HEK293T (cell line): ENCODE measurements around the gene SENP3.
"Not testable (repeated sequence)": the region's sequence is repeated elsewhere in the genome, so short reads cannot be mapped to it uniquely, and the experiment has no call there.

Experiments used
- CTCF ChIA-PET: fragments of 350-600 bp; formaldehyde crosslinking; extraction: SDS; loops from one replicate; lab custom pipeline; 2021; ENCODE audit warnings: antibody characterized with exemption, inconsistent platforms; lab: Yijun Ruan, JAX
- POLR2A ChIA-PET: fragments of 350-600 bp; formaldehyde crosslinking; extraction: SDS; loops from one replicate; lab custom pipeline; 2020; ENCODE audit warnings: antibody characterized with exemption, inconsistent platforms; lab: Yijun Ruan, JAX
- DNase-seq: peaks from one replicate; pipeline ENCODE4 v3.0.0; 2012; ENCODE audit warnings: mixed read lengths; ENCODE audit errors: extremely low spot score
- ARNT ChIP-seq: fragments of 450-650 bp; IDR thresholded peaks from 2 replicates; pipeline ENCODE4 v1.6.1; 2017; ENCODE audit warnings: mild to moderate bottlenecking
- BHLHE40 ChIP-seq: fragments of 450-650 bp; IDR thresholded peaks from 2 replicates; pipeline ENCODE4 v1.6.1; 2016; ENCODE audit warnings: mild to moderate bottlenecking, moderate library complexity, borderline replicate concordance
- CTBP1 ChIP-seq: fragments of 450-650 bp; IDR thresholded peaks from 2 replicates; pipeline ENCODE4 v1.6.1; 2016; ENCODE audit warnings: borderline replicate concordance
- ELF4 ChIP-seq: fragments of 450-650 bp; IDR thresholded peaks from 2 replicates; pipeline ENCODE4 v1.6.1; 2017; ENCODE audit warnings: antibody characterized with exemption
- FOXA1 ChIP-seq: fragments of 450-650 bp; IDR thresholded peaks from 2 replicates; pipeline ENCODE4 v1.6.1; 2016; ENCODE audit warnings: mild to moderate bottlenecking
- FOXK2 ChIP-seq: fragments of 450-650 bp; IDR thresholded peaks from 2 replicates; pipeline ENCODE4 v1.6.1; 2016; ENCODE audit warnings: mild to moderate bottlenecking
- FOXM1 ChIP-seq: fragments of 450-650 bp; IDR thresholded peaks from 2 replicates; pipeline ENCODE4 v1.6.1; 2017; ENCODE audit warnings: mild to moderate bottlenecking, borderline replicate concordance
- HDGF ChIP-seq: fragments of 450-650 bp; IDR thresholded peaks from 2 replicates; pipeline ENCODE4 v1.6.1; 2017; ENCODE audit warnings: antibody characterized with exemption, borderline replicate concordance
- L3MBTL2 ChIP-seq: fragments of 450-650 bp; conservative IDR thresholded peaks from 2 replicates; pipeline ENCODE4 v1.6.1; 2016; ENCODE audit warnings: mild to moderate bottlenecking
- LEF1 ChIP-seq: fragments of 450-650 bp; IDR thresholded peaks from 2 replicates; pipeline ENCODE4 v1.6.1; 2017; ENCODE audit warnings: mild to moderate bottlenecking, borderline replicate concordance
- NFRKB ChIP-seq: fragments of 450-650 bp; IDR thresholded peaks from 2 replicates; pipeline ENCODE4 v1.6.1; 2016; ENCODE audit warnings: mild to moderate bottlenecking, moderate library complexity
- PKNOX1 ChIP-seq: fragments of 450-650 bp; IDR thresholded peaks from 2 replicates; pipeline ENCODE4 v1.6.1; 2016
- SP1 ChIP-seq: fragments of 450-650 bp; IDR thresholded peaks from 2 replicates; pipeline ENCODE4 v1.6.1; 2017
- SUZ12 ChIP-seq: fragments of 450-650 bp; IDR thresholded peaks from 2 replicates; pipeline ENCODE4 v1.6.1; 2016; ENCODE audit warnings: mild to moderate bottlenecking
- TARDBP ChIP-seq: fragments of 450-650 bp; IDR thresholded peaks from 2 replicates; pipeline ENCODE4 v1.6.1; 2016
- ZNF384 ChIP-seq: fragments of 450-650 bp; IDR thresholded peaks from 2 replicates; pipeline ENCODE4 v1.6.1; 2016

The SENP3 gene

GRCh38 chr17:7593296-7593695 is 31.6 kb downstream of the SENP3 start:
- ChIA-PET CTCF (no interaction called here), POLR2A (interaction anchor here (1.0 to 3.3 kb wide), 3 partner anchors 8 to 93 kb away, joined by 3 to 21 read pairs (median 4); partner anchors contain the start of gene MPDU1)
- TF ChIP-seq FOXK2: no peak
- no peak for TF ChIP-seq SP1
- TF ChIP-seq NFRKB: no peak
- TF ChIP-seq FOXM1: no peak
- no peak for TF ChIP-seq FOXA1
- DNase-seq: no peak

GRCh38 chr17:7597561-7597960 is 35.8 kb downstream of the SENP3 start:
- DNase-seq, CTCF ChIA-PET: not testable (repeated sequence)
- POLR2A ChIA-PET: interaction anchor here (1.3 kb wide), 1 partner anchor 14 kb away, joined by 3 read pairs; the partner anchor contains the start of gene MPDU1

- DNase-seq: no peak
- TF ChIP-seq PKNOX1 (no peak), HDGF (no peak), SP1 (no peak), BHLHE40 (no peak), L3MBTL2 (no peak), SUZ12 (no peak), CTBP1 (no peak), ELF4 (no peak), TARDBP (no peak), FOXM1 (no peak), ARNT (no peak), FOXA1 (no peak), FOXK2 (no peak), ZNF384 (no peak), NFRKB (no peak), LEF1 (no peak)
- CTCF ChIA-PET: no interaction called here
- POLR2A ChIA-PET: no interaction called here
Observed at GRCh38 chr17:7606280-7606679, 44.6 kb downstream of the SENP3 start.

GRCh38 chr17:7610641-7611040 is 48.9 kb downstream of the SENP3 start:
- CTCF ChIA-PET: no interaction called here
- DNase-seq: no peak
- POLR2A ChIA-PET: no interaction called here
- TF ChIP-seq BHLHE40 (no peak), L3MBTL2 (no peak), ZNF384 (no peak), SP1 (no peak), ELF4 (no peak), FOXK2 (no peak), CTBP1 (no peak), FOXM1 (no peak), NFRKB (no peak), TARDBP (no peak), LEF1 (no peak), FOXA1 (no peak), SUZ12 (no peak), ARNT (no peak), HDGF (no peak), PKNOX1 (no peak)

GRCh38 chr17:7611635-7612293 is 50.0 kb downstream of the SENP3 start:
- ChIA-PET CTCF (no interaction called here), POLR2A (interaction anchor here (3.9 to 4.4 kb wide), 2 partner anchors 27 to 76 kb away, joined by 32 to 40 read pairs; partner anchors contain the start of genes MPDU1, TP53 and WRAP53)
- TF ChIP-seq HDGF (no peak), SP1 (no peak), FOXK2 (no peak), ARNT (no peak), PKNOX1 (no peak), FOXM1 (no peak), BHLHE40 (no peak), SUZ12 (no peak), TARDBP (no peak), NFRKB (no peak), CTBP1 (no peak), LEF1 (no peak), FOXA1 (no peak), ELF4 (no peak)
- DNase-seq: no peak

- TF ChIP-seq CTBP1 (no peak), FOXK2 (no peak), SUZ12 (no peak), FOXM1 (no peak), LEF1 (no peak), TARDBP (no peak), L3MBTL2 (no peak), PKNOX1 (no peak), BHLHE40 (no peak), ELF4 (no peak)
- CTCF ChIA-PET: no interaction called here
- no peak for DNase-seq
- POLR2A ChIA-PET: interaction anchor here (0.5 to 4.4 kb wide), 3 partner anchors 28 to 75 kb away, joined by 3 to 40 read pairs (median 32); partner anchors contain the start of genes MPDU1, TP53 and WRAP53
Observed at GRCh38 chr17:7612294-7612640, 50.5 kb downstream of the SENP3 start.
